ENCODE measurements around the gene FOXN1.

DNA sequence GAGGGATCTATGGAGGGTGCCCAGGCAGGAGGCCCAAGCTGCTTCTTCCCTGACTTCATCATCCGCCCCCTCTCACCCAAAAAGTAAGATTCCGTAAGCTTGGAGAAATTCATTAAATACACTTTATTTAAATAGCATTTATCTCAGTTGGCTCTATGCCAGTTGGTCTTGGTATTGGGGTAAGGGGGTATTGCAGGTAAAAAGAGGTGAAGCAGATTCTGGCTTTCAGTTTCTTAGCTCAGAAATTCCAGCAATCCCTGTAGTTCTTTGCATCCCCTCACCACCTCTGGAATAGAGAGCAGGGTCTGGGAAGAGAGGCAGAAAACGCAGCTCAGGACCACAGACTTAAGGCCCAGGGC is 71.3 kb downstream of the FOXN1 start:
- no peak for TF ChIP-seq EZH2 (IDR thresholded peaks at IDR 0.05; ENCODE audit: insufficient read depth, low read length)
- TF ChIP-seq, protein P1, sequence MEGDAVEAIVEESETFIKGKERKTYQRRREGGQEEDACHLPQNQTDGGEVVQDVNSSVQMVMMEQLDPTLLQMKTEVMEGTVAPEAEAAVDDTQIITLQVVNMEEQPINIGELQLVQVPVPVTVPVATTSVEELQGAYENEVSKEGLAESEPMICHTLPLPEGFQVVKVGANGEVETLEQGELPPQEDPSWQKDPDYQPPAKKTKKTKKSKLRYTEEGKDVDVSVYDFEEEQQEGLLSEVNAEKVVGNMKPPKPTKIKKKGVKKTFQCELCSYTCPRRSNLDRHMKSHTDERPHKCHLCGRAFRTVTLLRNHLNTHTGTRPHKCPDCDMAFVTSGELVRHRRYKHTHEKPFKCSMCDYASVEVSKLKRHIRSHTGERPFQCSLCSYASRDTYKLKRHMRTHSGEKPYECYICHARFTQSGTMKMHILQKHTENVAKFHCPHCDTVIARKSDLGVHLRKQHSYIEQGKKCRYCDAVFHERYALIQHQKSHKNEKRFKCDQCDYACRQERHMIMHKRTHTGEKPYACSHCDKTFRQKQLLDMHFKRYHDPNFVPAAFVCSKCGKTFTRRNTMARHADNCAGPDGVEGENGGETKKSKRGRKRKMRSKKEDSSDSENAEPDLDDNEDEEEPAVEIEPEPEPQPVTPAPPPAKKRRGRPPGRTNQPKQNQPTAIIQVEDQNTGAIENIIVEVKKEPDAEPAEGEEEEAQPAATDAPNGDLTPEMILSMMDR (IDR thresholded peaks at IDR 0.05; ENCODE audit: insufficient read depth, low read depth, low read length), result no peak

Measured in astrocyte (in vitro differentiated cells and primary cell).